ENCODE measurements around the gene UNK. TPM values are rescaled to one million over a fixed set of nuclear protein-coding genes. Genes with fewer than 3 reads are reported as not detected.

Gene UNK
- total RNA-seq, 2 experiments from 2014 or later, result 19.1 to 21.4 TPM

DNA sequence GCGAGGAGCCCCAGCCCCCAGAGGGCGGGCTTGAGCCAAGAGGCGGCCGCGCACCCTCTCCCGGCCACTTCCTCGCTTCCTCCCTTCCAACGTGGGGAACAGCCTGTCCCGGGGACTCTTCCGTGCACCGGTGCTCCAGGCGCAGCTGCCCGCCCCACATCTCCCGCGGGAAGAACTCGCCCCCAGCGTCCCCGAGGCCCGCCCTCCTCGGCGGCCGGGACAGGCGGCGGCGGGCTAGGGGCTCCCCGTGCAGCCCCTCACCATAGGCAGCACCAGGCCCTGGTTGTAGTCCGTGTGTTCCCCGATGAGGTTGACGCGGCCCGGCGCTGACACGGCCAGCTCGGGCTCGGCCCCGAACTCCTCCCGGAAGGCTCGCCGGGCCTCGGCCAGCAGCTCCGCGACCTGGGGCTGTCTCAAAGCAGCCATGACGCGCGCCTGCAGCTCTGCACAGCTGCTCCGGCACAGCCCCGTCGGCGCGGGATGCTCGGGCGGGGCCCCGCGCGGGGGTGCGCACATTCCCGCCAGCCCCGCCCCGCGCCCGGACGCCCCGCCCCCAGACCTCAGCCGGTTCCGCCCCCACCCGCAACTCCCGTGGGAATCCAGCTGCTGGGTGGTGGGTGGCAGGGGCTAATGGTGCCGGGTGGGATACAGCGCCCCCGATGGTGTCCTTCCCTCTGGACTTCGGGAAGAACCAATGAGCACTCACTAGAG lies 19.7 kb upstream of the UNK start, which contains the start of gene GALK1:
TSS of gene GALK1 (minus strand) at position 482 of the 711 bp plus-strand sequence. CDS start at position 426, 56 bp downstream.
- Mint-ChIP-seq H3K4me1 (ENCODE audit: low read depth) (peaks cover 10% of the 10 kb centered on the region), H3K36me3 (ENCODE audit: low read depth) (peaks cover 4% of the 10 kb centered on the region), H3K4me3 (peak within 1 kb of the TSS; percentile 84), H3K27ac (peak within 1 kb of the TSS; percentile 79), H3K9me3 (no peaks in the 10 kb centered on the region), H3K27me3 (ENCODE audit: low read depth) (no peaks in the 10 kb centered on the region)
- peak; percentile 82 for DNase-seq
- intact Hi-C loops (cut with micrococcal nuclease), result loop anchor here (1.0 to 2.0 kb wide), 3 partner anchors 19 to 131 kb away; partner anchors contain the start of genes TRIM65 and UNK
- CTCF ChIA-PET, result interaction anchor here (0.6 to 5.2 kb wide), 25 partner anchors 8 to 481 kb away, joined by 3 to 76 read pairs (median 4); partner anchors contain the start of genes SMIM5, TRIM47, UNK and WBP2

DNA sequence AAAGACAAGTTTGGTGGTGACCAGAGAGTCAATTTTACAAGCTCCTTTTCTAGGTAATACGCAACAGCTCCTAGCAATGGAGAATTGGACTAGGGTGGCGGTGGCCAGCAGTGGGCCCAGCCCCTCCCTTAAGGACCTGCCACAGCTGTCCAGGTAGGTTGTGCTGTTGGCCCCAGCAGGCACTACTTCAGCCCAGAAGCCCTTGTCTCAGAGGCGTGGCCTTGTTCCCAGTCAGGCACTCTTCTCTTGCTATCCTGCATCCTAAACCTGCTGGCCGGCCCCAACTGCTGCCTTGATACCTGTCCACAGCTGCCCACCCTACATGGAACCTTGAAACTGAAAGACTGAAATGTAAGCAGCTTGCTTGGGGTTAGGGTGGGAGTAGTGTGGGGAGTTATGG lies 18.6 kb upstream of the UNK start:
- no peak overlapping the region for H3K27ac Mint-ChIP-seq
- no peaks in the 10 kb centered on the region for H3K27me3 Mint-ChIP-seq (ENCODE audit: low read depth)
- no peak for DNase-seq
- CTCF ChIA-PET, result interaction anchor here (0.8 to 5.2 kb wide), 9 partner anchors 10 to 131 kb away, joined by 3 to 76 read pairs (median 7); partner anchors contain the start of gene UNK
- peaks cover 4% of the 10 kb centered on the region for H3K36me3 Mint-ChIP-seq (ENCODE audit: low read depth)
- H3K9me3 Mint-ChIP-seq, result no peaks in the 10 kb centered on the region
- no peak overlapping the region for H3K4me3 Mint-ChIP-seq
- intact Hi-C loops (cut with micrococcal nuclease), result loop anchor here (1.0 to 2.0 kb wide), 2 partner anchors 61 to 130 kb away; partner anchors contain the start of gene TRIM65
- peaks cover 10% of the 10 kb centered on the region for H3K4me1 Mint-ChIP-seq (ENCODE audit: low read depth)

GRCh38 chr17:75767881-75768280 lies 16.7 kb upstream of the UNK start:
- H3K9me3 Mint-ChIP-seq, result no peaks in the 10 kb centered on the region
- H3K27ac Mint-ChIP-seq, result no peak overlapping the region

GRCh38 chr17:75769536-75769935 lies 15.1 kb upstream of the UNK start:
- Mint-ChIP-seq H3K27ac (no peak overlapping the region), H3K27me3 (ENCODE audit: low read depth) (no peaks in the 10 kb centered on the region), H3K4me1 (ENCODE audit: low read depth) (peaks cover 2% of the 10 kb centered on the region), H3K9me3 (no peaks in the 10 kb centered on the region), H3K4me3 (no peak overlapping the region), H3K36me3 (ENCODE audit: low read depth) (no peaks in the 10 kb centered on the region)
- no peak for DNase-seq
- intact Hi-C loops (cut with micrococcal nuclease), result no loop called here
- CTCF ChIA-PET, result interaction anchor here (0.6 to 0.8 kb wide), 2 partner anchors 12 to 19 kb away, joined by 3 to 4 read pairs; no protein-coding TSS in a partner anchor

More at GRCh38 chr17:75767881-75768280, 16.7 kb upstream of the UNK start:
- no peaks in the 10 kb centered on the region for H3K36me3 Mint-ChIP-seq (ENCODE audit: low read depth)
- no peak for DNase-seq
- H3K4me3 Mint-ChIP-seq, result no peak overlapping the region
- intact Hi-C loops (cut with micrococcal nuclease), result no loop called here
- CTCF ChIA-PET, result interaction anchor here (0.7 to 1.7 kb wide), 3 partner anchors 11 to 345 kb away, joined by 3 to 6 read pairs (median 4); no protein-coding TSS in a partner anchor
- H3K27me3 Mint-ChIP-seq (ENCODE audit: low read depth), result no peaks in the 10 kb centered on the region
- peaks cover 10% of the 10 kb centered on the region for H3K4me1 Mint-ChIP-seq (ENCODE audit: low read depth)

DNA sequence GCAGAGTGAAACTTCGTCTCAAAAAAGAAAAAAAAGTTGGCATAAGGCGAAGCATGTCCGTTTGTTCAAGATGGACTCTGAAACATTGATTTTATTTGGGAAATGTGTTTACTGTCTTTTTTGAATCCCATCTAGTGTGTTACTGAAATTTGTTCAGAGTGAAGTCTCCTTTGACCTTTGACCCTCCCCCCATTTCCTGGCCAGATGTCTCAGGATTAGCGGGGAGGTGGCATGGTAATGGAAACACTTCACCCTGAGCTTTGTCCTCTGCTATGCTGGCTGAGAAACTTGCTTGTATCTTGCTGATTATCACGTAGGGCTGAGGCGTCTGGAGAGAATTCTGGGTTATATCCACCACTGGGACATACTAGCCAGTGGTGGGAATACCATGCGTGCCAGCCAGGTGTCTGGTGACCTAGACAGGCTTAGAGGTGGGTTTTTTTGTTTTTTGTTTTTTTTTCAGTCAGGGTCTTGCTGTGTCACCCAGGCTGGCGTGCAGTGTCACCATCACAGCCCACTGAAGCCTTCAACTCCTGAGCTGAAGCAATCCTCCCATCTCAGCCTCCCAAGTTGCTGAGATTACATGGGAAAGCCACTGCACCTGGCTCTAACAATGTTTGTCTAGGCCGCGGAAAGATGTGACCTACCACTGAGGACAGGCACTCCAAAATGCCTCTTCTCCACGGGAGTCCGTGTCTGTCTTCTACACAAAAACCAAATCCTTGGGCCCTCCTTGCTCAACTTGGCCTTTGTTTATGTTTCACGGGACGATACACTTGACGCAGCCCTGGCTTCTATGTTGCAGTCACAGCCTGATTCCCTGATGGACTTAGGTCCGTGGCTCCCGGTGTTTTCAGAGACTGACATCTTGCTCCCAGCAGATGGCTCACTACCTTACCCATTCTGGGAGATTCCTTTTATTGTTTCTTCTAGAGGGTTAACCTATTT lies 13.0 kb upstream of the UNK start:
- Mint-ChIP-seq H3K27ac (no peak overlapping the region), H3K4me3 (no peak overlapping the region), H3K27me3 (ENCODE audit: low read depth) (no peaks in the 10 kb centered on the region), H3K9me3 (no peaks in the 10 kb centered on the region), H3K36me3 (ENCODE audit: low read depth) (peaks cover 10% of the 10 kb centered on the region), H3K4me1 (ENCODE audit: low read depth) (peaks cover 13% of the 10 kb centered on the region)
- CTCF ChIA-PET, result interaction anchor here (0.6 to 0.7 kb wide), 3 partner anchors 18 to 507 kb away, joined by 3 read pairs; no protein-coding TSS in a partner anchor
- no peak for DNase-seq
- intact Hi-C loops (cut with micrococcal nuclease), result no loop called here

DNA sequence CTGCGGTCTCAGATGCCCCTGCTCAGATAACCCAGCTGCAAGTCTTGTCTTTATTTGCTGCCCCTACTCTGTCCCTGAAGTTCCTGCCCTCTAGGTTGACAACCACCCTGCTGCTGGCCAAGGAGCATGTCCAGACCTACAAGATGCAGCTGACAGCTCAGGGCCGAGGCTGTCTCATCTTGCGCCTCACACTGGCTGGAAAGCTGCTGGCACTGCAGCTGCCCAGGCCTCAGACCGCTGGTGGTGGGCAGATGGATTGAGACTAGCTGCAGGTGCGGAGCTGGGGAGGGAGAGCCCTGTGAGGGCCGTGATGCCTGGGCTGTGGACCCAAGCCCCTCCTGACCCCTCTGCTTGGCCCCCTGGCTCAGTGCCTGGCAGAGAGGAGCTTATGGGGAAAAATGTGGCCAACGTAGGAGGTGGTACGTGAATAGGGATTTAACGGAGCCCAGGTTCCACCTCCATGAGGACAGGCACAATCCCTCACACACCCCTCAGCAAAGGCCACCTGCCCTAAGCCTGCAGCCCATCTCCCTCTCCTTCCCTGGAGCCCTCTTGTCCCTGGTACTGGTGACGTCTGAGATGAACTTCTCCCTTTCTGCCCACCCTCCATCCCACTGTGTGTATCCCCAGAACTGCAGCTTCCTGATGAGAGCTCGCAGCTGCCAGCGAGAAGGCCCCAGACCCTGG lies 11.3 kb upstream of the UNK start:
- CTCF ChIA-PET, result interaction anchor here (0.6 to 5.7 kb wide), 8 partner anchors 8 to 326 kb away, joined by 3 to 30 read pairs (median 6); partner anchors contain the start of gene GALK1
- H3K27ac Mint-ChIP-seq, result no peak overlapping the region
- H3K36me3 Mint-ChIP-seq (ENCODE audit: low read depth), result peaks cover 26% of the 10 kb centered on the region
- H3K4me3 Mint-ChIP-seq, result no peak overlapping the region
- intact Hi-C loops (cut with micrococcal nuclease), result no loop called here
- H3K27me3 Mint-ChIP-seq (ENCODE audit: low read depth), result no peaks in the 10 kb centered on the region
- peaks cover 26% of the 10 kb centered on the region for H3K4me1 Mint-ChIP-seq (ENCODE audit: low read depth)
- no peaks in the 10 kb centered on the region for H3K9me3 Mint-ChIP-seq
- DNase-seq, result no peak

DNA sequence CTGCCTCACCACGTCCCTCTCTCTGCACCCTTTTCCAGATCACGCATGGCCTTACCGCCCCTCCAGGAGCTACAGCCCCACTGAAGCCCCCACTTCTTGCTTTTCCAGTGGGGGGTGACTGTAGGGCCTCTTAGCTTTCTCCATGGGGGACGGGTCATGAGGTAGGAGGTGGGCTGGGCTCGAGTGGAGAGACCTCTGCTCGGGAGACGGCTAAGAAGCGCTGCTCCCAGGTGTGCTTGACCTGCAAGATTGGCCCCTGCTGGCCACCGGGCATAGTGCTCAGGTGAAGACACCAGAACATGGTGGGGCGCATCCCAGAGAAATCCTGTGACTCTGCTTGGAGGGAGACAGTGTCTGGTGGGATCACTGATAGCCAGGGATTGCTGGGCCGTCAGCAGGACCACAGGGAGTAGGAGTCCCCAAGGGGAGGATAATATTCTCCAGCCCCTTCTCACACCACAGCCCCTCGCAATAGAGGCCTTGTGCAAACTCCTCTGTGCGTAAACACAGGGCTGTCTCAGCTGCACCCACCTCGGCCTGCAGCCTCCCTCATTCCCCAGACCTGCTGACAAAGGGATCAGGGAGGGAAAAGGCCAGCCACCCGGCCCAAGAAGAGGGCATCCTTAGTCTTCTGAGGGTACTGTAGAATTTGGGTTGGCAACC lies 10.7 kb upstream of the UNK start:
- Mint-ChIP-seq H3K27ac (no peak overlapping the region), H3K4me3 (no peak overlapping the region), H3K27me3 (ENCODE audit: low read depth) (no peaks in the 10 kb centered on the region), H3K9me3 (no peaks in the 10 kb centered on the region), H3K36me3 (ENCODE audit: low read depth) (peaks cover 32% of the 10 kb centered on the region), H3K4me1 (ENCODE audit: low read depth) (peaks cover 28% of the 10 kb centered on the region)
- intact Hi-C loops (cut with micrococcal nuclease), result no loop called here
- DNase-seq, result no peak
- CTCF ChIA-PET, result interaction anchor here (0.6 to 5.7 kb wide), 5 partner anchors 9 to 326 kb away, joined by 3 to 30 read pairs (median 7); partner anchors contain the start of gene GALK1

- intact Hi-C loops (cut with micrococcal nuclease), result no loop called here
- CTCF ChIA-PET, result interaction anchor here (0.5 to 5.7 kb wide), 4 partner anchors 10 to 153 kb away, joined by 3 to 30 read pairs (median 10); partner anchors contain the start of gene GALK1
- Mint-ChIP-seq H3K36me3 (ENCODE audit: low read depth) (peaks cover 33% of the 10 kb centered on the region), H3K9me3 (no peaks in the 10 kb centered on the region), H3K4me1 (ENCODE audit: low read depth) (peaks cover 29% of the 10 kb centered on the region), H3K27ac (no peak overlapping the region), H3K27me3 (ENCODE audit: low read depth) (peaks cover under 1% of the 10 kb centered on the region), H3K4me3 (no peak overlapping the region)
- DNase-seq, result no peak
Observed at GRCh38 chr17:75774471-75774990, 10.1 kb upstream of the UNK start.

DNA sequence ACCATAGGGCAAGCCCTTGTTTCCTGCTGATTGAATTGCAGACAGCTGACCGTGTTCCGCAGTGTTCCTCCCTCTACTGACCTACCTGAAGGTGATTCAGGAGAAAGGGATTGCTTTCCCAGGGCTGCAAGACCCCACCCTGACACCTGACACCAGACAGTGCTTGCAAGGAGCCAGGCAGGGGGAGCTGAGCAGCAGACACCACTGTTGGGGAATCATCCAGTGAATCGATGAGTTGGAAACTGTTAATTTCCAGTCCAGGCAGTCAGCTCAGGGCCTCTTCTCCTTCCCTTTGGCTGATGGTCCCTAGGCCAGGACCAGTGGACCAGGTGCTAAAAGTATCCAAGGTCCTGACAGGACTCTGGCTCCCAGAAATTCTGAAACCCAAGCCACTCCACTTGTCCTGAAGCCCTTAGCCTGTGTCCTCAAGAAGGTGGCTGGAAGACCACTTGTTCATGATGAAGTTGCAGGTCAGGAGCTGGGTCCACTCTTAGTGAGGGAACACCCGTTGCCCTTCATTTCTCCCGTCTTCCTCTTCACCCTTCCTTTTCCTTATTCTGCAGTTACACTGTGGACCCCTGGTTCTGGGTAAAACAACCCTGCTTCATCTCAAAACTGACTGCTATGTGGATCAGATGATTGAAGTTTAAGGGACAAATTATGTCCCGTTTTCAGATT lies 9.5 kb upstream of the UNK start:
- Mint-ChIP-seq H3K36me3 (ENCODE audit: low read depth) (peaks cover 35% of the 10 kb centered on the region), H3K27ac (peak overlapping the region; percentile 99), H3K4me1 (ENCODE audit: low read depth) (peaks cover 35% of the 10 kb centered on the region), H3K9me3 (no peaks in the 10 kb centered on the region), H3K4me3 (no peak overlapping the region), H3K27me3 (ENCODE audit: low read depth) (peaks cover 3% of the 10 kb centered on the region)
- CTCF ChIA-PET, result interaction anchor here (0.5 to 5.7 kb wide), 3 partner anchors 10 to 153 kb away, joined by 3 to 30 read pairs (median 7); partner anchors contain the start of gene GALK1
- no peak for DNase-seq
- intact Hi-C loops (cut with micrococcal nuclease), result loop anchor here (5.0 kb wide), 3 partner anchors 122 to 492 kb away; partner anchors contain the start of genes GALR2, SRP68, TRIM65 and UBALD2
